ENCODE measurements around the gene CTU2. TPM values are rescaled to one million over a fixed set of nuclear protein-coding genes. Genes with fewer than 3 reads are reported as not detected.
A peak's percentile ranks its signal among the peaks of the same experiment; 100 is the strongest.

The CTU2 gene
- polyA plus RNA-seq, 1 experiment = 16.9 TPM

DNA sequence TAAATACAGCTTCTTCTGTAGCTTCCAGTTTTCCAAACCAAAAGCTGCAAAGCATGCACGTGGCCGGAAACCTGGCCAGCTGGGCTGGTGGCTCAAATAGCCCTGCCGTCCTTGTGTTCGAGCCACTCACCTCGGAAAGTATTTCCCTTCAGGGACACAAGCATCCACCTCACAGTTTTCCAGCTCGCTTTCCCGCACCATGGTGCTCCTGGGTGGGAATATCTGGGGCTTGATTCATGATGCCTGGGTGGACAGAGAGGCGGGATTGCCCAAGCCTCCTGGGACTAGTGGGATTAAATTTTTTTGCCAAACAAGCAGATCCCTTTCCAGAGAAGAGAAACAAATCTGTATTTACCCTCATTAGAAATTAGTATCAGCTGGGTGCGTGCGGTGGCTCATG, 36.3 kb upstream of the CTU2 start:
- no peak for DNase-seq (ENCODE audit: low read depth)
- CTCF ChIA-PET = interaction anchor here (1.7 kb wide), 1 partner anchor 15 kb away, joined by 7 read pairs; no protein-coding TSS in a partner anchor
- TF ChIP-seq, protein P1, sequence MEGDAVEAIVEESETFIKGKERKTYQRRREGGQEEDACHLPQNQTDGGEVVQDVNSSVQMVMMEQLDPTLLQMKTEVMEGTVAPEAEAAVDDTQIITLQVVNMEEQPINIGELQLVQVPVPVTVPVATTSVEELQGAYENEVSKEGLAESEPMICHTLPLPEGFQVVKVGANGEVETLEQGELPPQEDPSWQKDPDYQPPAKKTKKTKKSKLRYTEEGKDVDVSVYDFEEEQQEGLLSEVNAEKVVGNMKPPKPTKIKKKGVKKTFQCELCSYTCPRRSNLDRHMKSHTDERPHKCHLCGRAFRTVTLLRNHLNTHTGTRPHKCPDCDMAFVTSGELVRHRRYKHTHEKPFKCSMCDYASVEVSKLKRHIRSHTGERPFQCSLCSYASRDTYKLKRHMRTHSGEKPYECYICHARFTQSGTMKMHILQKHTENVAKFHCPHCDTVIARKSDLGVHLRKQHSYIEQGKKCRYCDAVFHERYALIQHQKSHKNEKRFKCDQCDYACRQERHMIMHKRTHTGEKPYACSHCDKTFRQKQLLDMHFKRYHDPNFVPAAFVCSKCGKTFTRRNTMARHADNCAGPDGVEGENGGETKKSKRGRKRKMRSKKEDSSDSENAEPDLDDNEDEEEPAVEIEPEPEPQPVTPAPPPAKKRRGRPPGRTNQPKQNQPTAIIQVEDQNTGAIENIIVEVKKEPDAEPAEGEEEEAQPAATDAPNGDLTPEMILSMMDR (IDR thresholded peaks at IDR 0.05; ENCODE audit: insufficient read depth, low read depth, low read length) = no peak
- no peaks in the 10 kb centered on the region for H3K27me3 ChIP-seq (ENCODE audit: control insufficient read depth, insufficient read depth, low read length)
- H3K36me3 ChIP-seq (ENCODE audit: control insufficient read depth, insufficient read depth, low read length) = 0 out of 2 replicates have a peak, but pooled peaks cover 1% of the 10 kb centered on the region
- no peak overlapping the region for H3K4me3 ChIP-seq (ENCODE audit: low read depth, low read length)
- POLR2A ChIA-PET = no interaction called here

DNA sequence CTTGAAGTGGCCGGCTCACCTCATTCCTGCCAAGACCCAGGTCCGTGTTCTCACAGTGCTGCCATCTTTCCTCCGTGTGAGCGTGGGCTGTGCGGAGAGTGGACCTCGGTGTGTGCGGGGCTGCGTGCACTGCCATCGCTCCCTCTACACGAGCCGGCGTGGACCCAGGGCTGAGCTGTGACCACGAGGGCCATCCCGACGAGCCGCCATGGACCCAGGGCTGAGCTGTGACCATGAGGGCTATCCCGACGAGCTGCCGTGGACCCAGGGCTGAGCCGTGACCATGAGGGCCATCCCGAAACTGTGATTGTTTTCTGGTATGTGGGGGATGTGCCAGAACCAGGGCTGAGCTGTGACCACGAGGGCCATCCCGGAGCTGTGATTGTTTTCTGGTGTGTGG, 34.5 kb upstream of the CTU2 start:
- peaks cover 3% of the 10 kb centered on the region; the same call in 1 of the 2 replicates for H3K36me3 ChIP-seq (ENCODE audit: control insufficient read depth, insufficient read depth, low read length)
- DNase-seq (ENCODE audit: low read depth) = no peak
- H3K4me3 ChIP-seq (ENCODE audit: low read depth, low read length) = no peak overlapping the region
- H3K27me3 ChIP-seq (ENCODE audit: control insufficient read depth, insufficient read depth, low read length) = no peaks in the 10 kb centered on the region
- CTCF ChIA-PET = interaction anchor here (0.7 to 1.9 kb wide), 2 partner anchors 11 to 14 kb away, joined by 6 to 10 read pairs; no protein-coding TSS in a partner anchor
- POLR2A ChIA-PET = no interaction called here
- TF ChIP-seq, protein P1 (IDR thresholded peaks at IDR 0.05; ENCODE audit: insufficient read depth, low read depth, low read length) = no peak

DNA sequence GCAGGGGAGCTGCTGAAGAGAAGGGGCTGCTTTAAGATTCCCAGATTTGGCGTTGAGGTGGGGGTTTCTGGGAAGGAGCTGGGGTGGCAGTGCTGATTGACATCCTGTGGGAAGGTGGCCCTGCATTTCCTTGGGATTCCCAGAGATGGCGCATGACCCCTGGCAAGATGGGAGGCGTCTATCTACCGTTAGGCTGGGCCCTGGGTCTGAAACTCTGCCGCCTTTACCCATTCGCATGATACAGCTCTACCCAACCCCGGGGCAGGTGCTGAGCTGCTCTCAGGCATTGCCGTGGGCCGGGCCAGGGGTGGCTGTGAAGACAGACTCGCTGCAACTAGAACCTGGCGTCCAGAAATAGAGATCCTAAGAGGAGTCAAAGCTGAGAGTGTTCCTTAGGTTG, 33.5 kb upstream of the CTU2 start:
- ChIA-PET CTCF (interaction anchor here (1.9 kb wide), 1 partner anchor 13 kb away, joined by 10 read pairs; no protein-coding TSS in a partner anchor), POLR2A (no interaction called here)

DNA sequence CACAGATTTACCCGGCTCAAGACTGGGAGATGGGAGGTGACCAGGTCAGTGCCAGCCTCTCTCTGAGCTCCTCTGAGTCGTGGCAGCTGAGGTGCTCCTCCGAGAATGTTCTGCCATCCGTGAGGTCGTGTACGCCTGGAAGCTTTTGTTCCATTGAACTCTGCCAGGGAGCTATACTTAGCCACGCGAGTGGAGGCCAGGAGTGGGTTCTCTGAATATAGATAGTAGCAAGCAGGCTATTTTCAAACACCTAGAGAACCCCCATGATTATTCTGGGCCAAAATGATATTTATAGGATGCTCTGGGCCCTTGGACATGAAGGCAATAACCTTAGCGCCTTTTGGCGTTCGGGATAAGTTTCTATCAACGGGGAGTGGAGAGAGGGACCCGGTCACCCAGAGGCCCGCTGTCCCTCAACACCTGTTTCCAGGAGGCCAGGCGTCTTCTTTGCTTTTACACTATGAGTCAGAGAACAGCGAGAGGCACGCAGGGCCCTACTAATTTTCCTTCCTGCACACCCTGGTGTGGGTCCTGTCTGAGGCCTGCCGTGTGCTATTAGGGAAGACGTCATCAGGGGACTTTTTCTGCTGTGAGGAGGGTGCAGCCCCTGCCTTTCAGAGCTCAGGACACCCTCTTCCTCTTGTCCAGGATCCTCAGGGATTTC, 32.5 kb upstream of the CTU2 start:
- POLR2A ChIA-PET = no interaction called here
- CTCF ChIA-PET = interaction anchor here (0.6 kb wide), 1 partner anchor 291 kb away, joined by 3 read pairs; the partner anchor contains the start of gene ZNF469
- H3K27me3 ChIP-seq (ENCODE audit: control insufficient read depth, insufficient read depth, low read length) = 0 out of 2 replicates have a peak, but pooled peaks cover 2% of the 10 kb centered on the region
- no peak for DNase-seq (ENCODE audit: low read depth)
- peaks cover 3% of the 10 kb centered on the region; the same call in 1 of the 2 replicates for H3K36me3 ChIP-seq (ENCODE audit: control insufficient read depth, insufficient read depth, low read length)
- no peak overlapping the region for H3K4me3 ChIP-seq (ENCODE audit: low read depth, low read length)
- TF ChIP-seq, protein P1 (IDR thresholded peaks at IDR 0.05; ENCODE audit: insufficient read depth, low read depth, low read length) = no peak

More for the DNA sequence above, 33.5 kb upstream of the CTU2 start:
- peaks cover 3% of the 10 kb centered on the region; the same call in 1 of the 2 replicates for H3K36me3 ChIP-seq (ENCODE audit: control insufficient read depth, insufficient read depth, low read length)
- no peaks in the 10 kb centered on the region for H3K27me3 ChIP-seq (ENCODE audit: control insufficient read depth, insufficient read depth, low read length)
- no peak overlapping the region for H3K4me3 ChIP-seq (ENCODE audit: low read depth, low read length)
- DNase-seq (ENCODE audit: low read depth) = no peak
- TF ChIP-seq, protein P1 (IDR thresholded peaks at IDR 0.05; ENCODE audit: insufficient read depth, low read depth, low read length) = peak; percentile 19; the same call in 1 of the 2 replicates

DNA sequence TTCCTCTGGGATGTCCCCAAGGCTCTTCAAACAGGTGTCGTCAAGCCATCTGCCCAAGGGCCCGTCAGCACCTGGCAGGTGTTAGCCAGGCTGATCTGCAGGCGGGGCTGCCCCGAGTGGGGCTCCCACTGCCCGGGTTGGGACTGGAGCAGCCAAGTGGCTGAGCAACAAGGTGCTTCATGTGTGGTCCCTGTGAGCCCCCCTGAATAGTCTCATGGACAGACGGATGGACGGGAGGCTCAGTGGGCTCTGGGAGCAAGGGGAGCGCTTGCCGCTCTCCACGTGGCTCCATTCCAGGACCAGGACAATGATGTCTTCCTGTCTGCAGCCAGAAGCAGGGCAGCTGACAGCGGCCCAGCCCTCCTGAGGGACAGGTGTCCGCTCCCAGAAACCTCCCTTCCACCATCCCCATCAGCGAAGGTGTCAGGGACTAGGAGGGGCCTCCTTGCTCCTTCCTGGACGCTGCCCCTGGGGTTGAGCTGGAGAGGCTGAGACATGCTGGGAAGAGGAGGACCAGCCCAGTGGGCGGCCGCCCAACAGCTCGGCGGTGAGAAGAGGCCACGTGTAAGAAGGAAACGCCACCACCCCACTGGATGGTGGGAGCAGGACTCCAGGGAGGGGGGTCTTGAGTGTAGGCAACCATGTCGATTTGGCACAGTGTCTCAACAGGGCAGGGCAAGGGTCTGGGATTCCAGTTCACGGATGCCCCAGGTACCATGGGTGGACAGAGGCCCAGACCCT, 29.6 kb upstream of the CTU2 start:
- Histone ChIP-seq H3K27me3 (ENCODE audit: control insufficient read depth, insufficient read depth, low read length) (0 out of 2 replicates have a peak, but pooled peaks cover 2% of the 10 kb centered on the region), H3K36me3 (ENCODE audit: control insufficient read depth, insufficient read depth, low read length) (peaks cover 3% of the 10 kb centered on the region; the same call in 1 of the 2 replicates), H3K4me3 (ENCODE audit: low read depth, low read length) (no peak overlapping the region)
- no peak for DNase-seq (ENCODE audit: low read depth)
- TF ChIP-seq, protein P1 (IDR thresholded peaks at IDR 0.05; ENCODE audit: insufficient read depth, low read depth, low read length) = no peak
- CTCF ChIA-PET = no interaction called here
- POLR2A ChIA-PET = no interaction called here

All from BJ (cell line).